Measurements from ENCODE around the gene USH2A. TPM values are rescaled to one million over a fixed set of nuclear protein-coding genes. Genes with fewer than 3 reads are reported as not detected.
A peak's percentile ranks its signal among the peaks of the same experiment; 100 is the strongest.

Gene USH2A
- total RNA-seq, 2 donors from 2014 or later = 1.7 to 3.9 TPM

- no peak for DNase-seq
- intact Hi-C loops (cut with DNase I) = no loop called here
- peak in 1 of 2 donors; percentile 78 for ATAC-seq
These were observed 704.5 kb downstream of the USH2A start for GRCh38 chr1:215718575-215719287.

GRCh38 chr1:215717677-215718426, 705.4 kb downstream of the USH2A start:
- DNase-seq (no peak), ATAC-seq (no peak)
- intact Hi-C loops (cut with DNase I) = no loop called here

- ATAC-seq = no peak
- intact Hi-C loops (cut with DNase I) = no loop called here
- no peak for DNase-seq
These were observed 712.4 kb downstream of the USH2A start for GRCh38 chr1:215710899-215711225.

- no peak for ATAC-seq
- intact Hi-C loops (cut with DNase I) = no loop called here
- DNase-seq = no peak
These were observed 713.0 kb downstream of the USH2A start for GRCh38 chr1:215710036-215710898.

- no peak for DNase-seq
- ATAC-seq = no peak
- intact Hi-C loops (cut with DNase I) = no loop called here
These were observed 719.0 kb downstream of the USH2A start for GRCh38 chr1:215704089-215704860.

- ATAC-seq (no peak), DNase-seq (no peak)
- intact Hi-C loops (cut with DNase I) = no loop called here
These were observed 741.0 kb downstream of the USH2A start for GRCh38 chr1:215682232-215682631.

GRCh38 chr1:215681041-215681440, 742.2 kb downstream of the USH2A start:
- intact Hi-C loops (cut with DNase I) = no loop called here
- no peak for ATAC-seq
- no peak for DNase-seq

- intact Hi-C loops (cut with DNase I) = no loop called here
- DNase-seq (no peak), ATAC-seq (no peak)
These were observed 744.0 kb downstream of the USH2A start for GRCh38 chr1:215679231-215679630.

- intact Hi-C loops (cut with DNase I) = no loop called here
- ATAC-seq (no peak), DNase-seq (no peak)
These were observed 746.1 kb downstream of the USH2A start for GRCh38 chr1:215677112-215677511.

GRCh38 chr1:215673943-215674342, 749.3 kb downstream of the USH2A start:
- intact Hi-C loops (cut with DNase I) = no loop called here
- ATAC-seq (no peak), DNase-seq (no peak)

GRCh38 chr1:215672482-215672881, 750.8 kb downstream of the USH2A start:
- intact Hi-C loops (cut with DNase I) = no loop called here
- no peak for ATAC-seq
- no peak for DNase-seq

- ATAC-seq = no peak
- intact Hi-C loops (cut with DNase I) = no loop called here
These were observed 753.3 kb downstream of the USH2A start for GRCh38 chr1:215669806-215670491.

GRCh38 chr1:215667761-215668160, 755.5 kb downstream of the USH2A start:
- DNase-seq (no peak), ATAC-seq (no peak)
- intact Hi-C loops (cut with DNase I) = no loop called here

More at GRCh38 chr1:215669806-215670491, 753.3 kb downstream of the USH2A start:
- no peak for DNase-seq

- DNase-seq (no peak), ATAC-seq (no peak)
- intact Hi-C loops (cut with DNase I) = no loop called here
These were observed 758.0 kb downstream of the USH2A start for GRCh38 chr1:215665215-215665614.

- intact Hi-C loops (cut with DNase I) = no loop called here
- ATAC-seq (no peak), DNase-seq (no peak)
These were observed 762.2 kb downstream of the USH2A start for GRCh38 chr1:215661033-215661432.

- ATAC-seq = no peak
- no peak for DNase-seq
- intact Hi-C loops (cut with DNase I) = no loop called here
These were observed 763.0 kb downstream of the USH2A start for GRCh38 chr1:215660259-215660658.

GRCh38 chr1:215657047-215657446, 766.2 kb downstream of the USH2A start:
- ATAC-seq = no peak
- DNase-seq = no peak
- intact Hi-C loops (cut with DNase I) = no loop called here

GRCh38 chr1:215652371-215652770, 770.9 kb downstream of the USH2A start:
- DNase-seq (no peak), ATAC-seq (no peak)
- intact Hi-C loops (cut with DNase I) = no loop called here

GRCh38 chr1:215651867-215652266, 771.4 kb downstream of the USH2A start:
- ATAC-seq (no peak), DNase-seq (no peak)
- intact Hi-C loops (cut with DNase I) = no loop called here
